Aorta (tissue), 4 donors: ENCODE measurements around the gene C1orf185. TPM values are rescaled to one million over a fixed set of nuclear protein-coding genes. Genes with fewer than 3 reads are reported as not detected.

Experiments used
- microRNA-seq, 2 donors: library from miRNA; unstranded; fragments of <30 nt; microRNA quantifications; one replicate each; pipeline ENCODE4 v1.2.0, GENCODE V29; 2020
- polyA plus RNA-seq, 2 donors: library from polyadenylated mRNA; stranded (reverse); fragments of 200-250 nt; gene quantifications; one replicate each; pipeline ENCODE4 v1.2.3, GENCODE V29; 2013
- total RNA-seq, 2 donors: library from RNA; stranded (reverse); fragmentation: NEBNext Ultra II Directional; extraction: Animal tissue kit (Norgen Biotek cat#: 25700); gene quantifications; one replicate each; pipeline ENCODE4 v1.2.1, GENCODE V29; 2021
- donor health status: healthy with polysubstance abuse.
- donor health status: Bipolar disorder and iron deficiency.
- donor health status: DM: no; HTN: no; CAD: no.
- donor health status: DM: yes; HTN: yes; CAD: no.

Gene C1orf185
- total and polyA plus RNA-seq, 4 donors, result not detected

Small RNA genes within 50 kb of the gene (microRNA-seq; reads per million reads assigned to microRNA genes)
- 0 reads per million in 2 donors for gene MIR4421
- gene MIR6500, result 0 reads per million in 2 donors

Other genes starting within 250 kb of the C1orf185 start
- gene FAF1, start 142.0 kb upstream of the C1orf185 start, total RNA-seq, result 10 to 100 TPM; 54.7 to 56.1 TPM
- 10 to 100 TPM; 27.0 to 31.2 TPM for gene FAF1, start 142.0 kb upstream of the C1orf185 start, polyA plus RNA-seq
- 10 to 100 TPM in 1 of 2 donors, 1 to 10 TPM in 1; 8.8 to 11.8 TPM for gene CDKN2C, start 132.0 kb upstream of the C1orf185 start, total RNA-seq
- gene CDKN2C, start 132.0 kb upstream of the C1orf185 start, polyA plus RNA-seq, result 10 to 100 TPM; 22.7 to 43.5 TPM
- 100 to 1,000 TPM; 116 to 151 TPM for gene RNF11, start 134.0 kb downstream of the C1orf185 start, total RNA-seq
- gene RNF11, start 134.0 kb downstream of the C1orf185 start, polyA plus RNA-seq, result 100 to 1,000 TPM; 110 to 168 TPM
- gene TTC39A, start 228.3 kb downstream of the C1orf185 start, total RNA-seq, result 1 to 10 TPM; 2.0 to 3.6 TPM
- 1 to 10 TPM in 1 of 2 donors, under 1 TPM in 1; 0.67 to 7.5 TPM for gene TTC39A, start 228.3 kb downstream of the C1orf185 start, polyA plus RNA-seq